Measurements from ENCODE around the gene HHLA2.

HHLA2 gene

GRCh38 chr3:108324177-108324576, 27.8 kb downstream of the HHLA2 start:
- H3K23ac ChIP-seq (ENCODE audit: low read length) = no peak overlapping the region
- H3K4me2 ChIP-seq (ENCODE audit: low read length) = no peak overlapping the region
- H4K8ac ChIP-seq (ENCODE audit: low read depth, low read length) = no peak overlapping the region
- H2BK15ac ChIP-seq (replicated peaks; ENCODE audit: low read depth) = no peak overlapping the region
- H4K5ac ChIP-seq (ENCODE audit: low read length) = no peak overlapping the region
- no peak overlapping the region for H2BK120ac ChIP-seq (ENCODE audit: low read depth, low read length)
- H3K18ac ChIP-seq (ENCODE audit: low read length) = no peak overlapping the region
- H3K36me3 ChIP-seq (ENCODE audit: control insufficient read depth, insufficient read depth, low read length) = no peaks in the 10 kb centered on the region
- no peak overlapping the region for H2AK5ac ChIP-seq (ENCODE audit: low read length)
- no peak overlapping the region for H2BK5ac ChIP-seq (ENCODE audit: low read length)
- no peaks in the 10 kb centered on the region for H3K4me1 ChIP-seq (ENCODE audit: control insufficient read depth, low read depth, low read length)
- no peak overlapping the region for H3K4ac ChIP-seq (ENCODE audit: low read depth, low read length)
- DNase-seq = no peak
- H3K79me2 ChIP-seq (ENCODE audit: control insufficient read depth, insufficient read depth, low read length) = no peaks in the 10 kb centered on the region
- H3K4me3 ChIP-seq (ENCODE audit: low read length) = no peak overlapping the region
- H3K27me3 ChIP-seq (ENCODE audit: insufficient read depth, low read length, poor library complexity) = no peaks in the 10 kb centered on the region
- H3K27ac ChIP-seq (ENCODE audit: low read depth, low read length) = no peak overlapping the region
- no peak overlapping the region for H3K9ac ChIP-seq (ENCODE audit: low read length)
- no peak overlapping the region for H3K56ac ChIP-seq (ENCODE audit: low read length)
- H3K79me1 ChIP-seq (ENCODE audit: low read length) = no peaks in the 10 kb centered on the region
- WGBS (ENCODE audit: extremely low coverage, insufficient coverage, low lambda C conversion rate) = no CpG with 5 or more reads among the region's 1 CpG

DNA sequence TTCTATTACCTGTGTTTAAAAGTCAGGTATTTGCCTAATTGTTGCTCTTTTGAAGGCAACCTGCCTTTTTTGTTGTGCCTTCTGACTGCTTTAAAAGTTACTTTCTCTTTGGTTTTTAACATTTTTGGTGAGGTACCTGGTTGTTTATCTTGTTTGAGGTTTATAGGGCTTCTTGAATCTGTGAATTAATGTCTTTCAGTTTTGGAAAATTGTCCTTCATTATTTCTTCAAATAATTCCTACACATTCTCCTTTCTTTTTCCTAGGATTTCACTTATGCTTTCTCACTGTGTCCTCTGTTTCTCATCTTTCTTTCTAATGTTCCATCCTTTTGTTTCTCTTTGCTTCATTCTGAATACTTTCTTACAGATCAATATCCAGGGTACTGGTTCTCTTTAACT, 30.8 kb downstream of the HHLA2 start:
- H3K18ac ChIP-seq (ENCODE audit: low read length) = no peak overlapping the region
- no peaks in the 10 kb centered on the region for H3K4me1 ChIP-seq (ENCODE audit: control insufficient read depth, low read depth, low read length)
- H2BK5ac ChIP-seq (ENCODE audit: low read length) = no peak overlapping the region
- H3K4me2 ChIP-seq (ENCODE audit: low read length) = no peak overlapping the region
- no peak for DNase-seq
- H4K5ac ChIP-seq (ENCODE audit: low read length) = no peak overlapping the region
- H2BK120ac ChIP-seq (ENCODE audit: low read depth, low read length) = no peak overlapping the region
- H2AK5ac ChIP-seq (ENCODE audit: low read length) = no peak overlapping the region
- H3K9ac ChIP-seq (ENCODE audit: low read length) = no peak overlapping the region
- H3K36me3 ChIP-seq (ENCODE audit: control insufficient read depth, insufficient read depth, low read length) = no peaks in the 10 kb centered on the region
- no peaks in the 10 kb centered on the region for H3K27me3 ChIP-seq (ENCODE audit: insufficient read depth, low read length, poor library complexity)
- H3K56ac ChIP-seq (ENCODE audit: low read length) = no peak overlapping the region
- H3K79me1 ChIP-seq (ENCODE audit: low read length) = no peaks in the 10 kb centered on the region
- H4K8ac ChIP-seq (ENCODE audit: low read depth, low read length) = no peak overlapping the region
- no peak overlapping the region for H2BK15ac ChIP-seq (replicated peaks; ENCODE audit: low read depth)
- H3K23ac ChIP-seq (ENCODE audit: low read length) = no peak overlapping the region
- no peaks in the 10 kb centered on the region for H3K79me2 ChIP-seq (ENCODE audit: control insufficient read depth, insufficient read depth, low read length)
- no peak overlapping the region for H3K27ac ChIP-seq (ENCODE audit: low read depth, low read length)
- H3K4me3 ChIP-seq (ENCODE audit: low read length) = no peak overlapping the region
- no peak overlapping the region for H3K4ac ChIP-seq (ENCODE audit: low read depth, low read length)

DNA sequence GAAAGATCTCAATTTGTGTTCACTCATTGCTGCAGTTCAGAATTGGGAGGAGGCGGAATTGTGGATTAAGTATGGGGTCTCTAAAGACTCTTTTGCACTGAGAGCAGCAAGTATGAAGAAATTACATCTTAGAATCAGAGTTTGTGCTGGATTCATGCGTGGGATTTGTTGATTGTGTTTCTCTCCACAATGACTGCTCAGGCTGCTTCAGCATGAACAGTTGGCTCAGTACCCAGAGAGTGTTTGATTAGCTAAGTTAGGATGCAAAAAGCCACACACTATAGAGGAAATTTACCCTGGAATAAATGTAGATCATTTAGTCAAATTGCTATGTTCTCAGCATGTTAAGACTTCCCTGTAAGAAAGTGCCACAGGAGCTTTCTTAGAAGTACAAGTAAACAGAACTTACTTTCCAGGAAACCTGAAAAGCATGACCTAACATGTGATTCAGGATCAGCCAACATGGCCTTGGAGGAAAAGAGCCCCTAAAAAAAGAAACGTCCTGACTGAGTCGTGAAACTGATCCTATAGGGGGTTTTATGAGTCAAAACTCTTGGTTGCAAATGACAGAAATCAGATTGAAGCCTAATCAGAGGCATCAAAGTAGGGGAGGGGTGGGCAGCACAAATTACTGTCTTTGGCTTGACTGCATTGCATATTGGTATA, 32.6 kb downstream of the HHLA2 start:
- no CpG with 5 or more reads among the region's 4 CpGs for WGBS (ENCODE audit: extremely low coverage, insufficient coverage, low lambda C conversion rate)
- no peaks in the 10 kb centered on the region for H3K27me3 ChIP-seq (ENCODE audit: insufficient read depth, low read length, poor library complexity)
- no peak overlapping the region for H2BK15ac ChIP-seq (replicated peaks; ENCODE audit: low read depth)
- H3K23ac ChIP-seq (ENCODE audit: low read length) = no peak overlapping the region
- H3K4me2 ChIP-seq (ENCODE audit: low read length) = no peak overlapping the region
- H3K79me1 ChIP-seq (ENCODE audit: low read length) = no peaks in the 10 kb centered on the region
- DNase-seq = no peak
- H2BK5ac ChIP-seq (ENCODE audit: low read length) = no peak overlapping the region
- H4K8ac ChIP-seq (ENCODE audit: low read depth, low read length) = no peak overlapping the region
- H3K4ac ChIP-seq (ENCODE audit: low read depth, low read length) = no peak overlapping the region
- H3K18ac ChIP-seq (ENCODE audit: low read length) = no peak overlapping the region
- no peaks in the 10 kb centered on the region for H3K4me1 ChIP-seq (ENCODE audit: control insufficient read depth, low read depth, low read length)
- no peak overlapping the region for H3K9ac ChIP-seq (ENCODE audit: low read length)
- H3K27ac ChIP-seq (ENCODE audit: low read depth, low read length) = no peak overlapping the region
- H2AK5ac ChIP-seq (ENCODE audit: low read length) = no peak overlapping the region
- H3K36me3 ChIP-seq (ENCODE audit: control insufficient read depth, insufficient read depth, low read length) = no peaks in the 10 kb centered on the region
- H2BK120ac ChIP-seq (ENCODE audit: low read depth, low read length) = no peak overlapping the region
- H3K56ac ChIP-seq (ENCODE audit: low read length) = no peak overlapping the region
- no peak overlapping the region for H3K4me3 ChIP-seq (ENCODE audit: low read length)
- no peaks in the 10 kb centered on the region for H3K79me2 ChIP-seq (ENCODE audit: control insufficient read depth, insufficient read depth, low read length)
- H4K5ac ChIP-seq (ENCODE audit: low read length) = no peak overlapping the region

- no peak overlapping the region for H4K5ac ChIP-seq (ENCODE audit: low read length)
- H3K56ac ChIP-seq (ENCODE audit: low read length) = no peak overlapping the region
- no peak overlapping the region for H2BK5ac ChIP-seq (ENCODE audit: low read length)
- no peaks in the 10 kb centered on the region for H3K36me3 ChIP-seq (ENCODE audit: control insufficient read depth, insufficient read depth, low read length)
- DNase-seq = no peak
- WGBS (ENCODE audit: extremely low coverage, insufficient coverage, low lambda C conversion rate) = no CpG with 5 or more reads among the region's 5 CpGs
- no peak overlapping the region for H3K4me2 ChIP-seq (ENCODE audit: low read length)
- no peak overlapping the region for H3K9ac ChIP-seq (ENCODE audit: low read length)
- no peak overlapping the region for H3K23ac ChIP-seq (ENCODE audit: low read length)
- no peaks in the 10 kb centered on the region for H3K79me1 ChIP-seq (ENCODE audit: low read length)
- H3K79me2 ChIP-seq (ENCODE audit: control insufficient read depth, insufficient read depth, low read length) = no peaks in the 10 kb centered on the region
- H4K8ac ChIP-seq (ENCODE audit: low read depth, low read length) = no peak overlapping the region
- H2BK120ac ChIP-seq (ENCODE audit: low read depth, low read length) = no peak overlapping the region
- no peak overlapping the region for H2BK15ac ChIP-seq (replicated peaks; ENCODE audit: low read depth)
- no peak overlapping the region for H2AK5ac ChIP-seq (ENCODE audit: low read length)
- no peaks in the 10 kb centered on the region for H3K4me1 ChIP-seq (ENCODE audit: control insufficient read depth, low read depth, low read length)
- H3K4ac ChIP-seq (ENCODE audit: low read depth, low read length) = no peak overlapping the region
- no peaks in the 10 kb centered on the region for H3K27me3 ChIP-seq (ENCODE audit: insufficient read depth, low read length, poor library complexity)
- H3K27ac ChIP-seq (ENCODE audit: low read depth, low read length) = no peak overlapping the region
- no peak overlapping the region for H3K18ac ChIP-seq (ENCODE audit: low read length)
- no peak overlapping the region for H3K4me3 ChIP-seq (ENCODE audit: low read length)
Measured at GRCh38 chr3:108329508-108329907, 33.2 kb downstream of the HHLA2 start.

DNA sequence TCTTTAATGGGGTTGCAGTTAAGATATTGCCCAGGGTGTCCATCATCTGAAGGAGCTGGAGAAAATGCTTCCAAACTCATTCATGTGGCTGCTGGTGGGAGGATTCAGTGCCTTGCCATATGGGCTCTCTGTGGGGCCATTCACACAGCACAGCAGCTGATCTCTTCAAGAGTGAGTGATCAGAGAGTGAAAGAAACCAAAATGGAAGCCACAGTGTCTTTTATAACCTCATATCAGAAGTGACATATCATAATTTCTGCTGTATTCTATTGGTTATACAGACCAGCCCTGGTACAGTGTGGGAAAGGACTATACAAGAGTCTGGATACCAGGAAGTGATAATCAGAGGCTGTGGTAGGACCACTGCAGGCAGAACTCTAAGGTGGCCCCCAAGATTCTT, 33.6 kb downstream of the HHLA2 start:
- H3K27me3 ChIP-seq (ENCODE audit: insufficient read depth, low read length, poor library complexity) = no peaks in the 10 kb centered on the region
- no peak overlapping the region for H4K8ac ChIP-seq (ENCODE audit: low read depth, low read length)
- no peak overlapping the region for H2BK15ac ChIP-seq (replicated peaks; ENCODE audit: low read depth)
- no peak overlapping the region for H3K4me3 ChIP-seq (ENCODE audit: low read length)
- H3K4me1 ChIP-seq (ENCODE audit: control insufficient read depth, low read depth, low read length) = no peaks in the 10 kb centered on the region
- no peak overlapping the region for H3K23ac ChIP-seq (ENCODE audit: low read length)
- no peaks in the 10 kb centered on the region for H3K36me3 ChIP-seq (ENCODE audit: control insufficient read depth, insufficient read depth, low read length)
- H3K79me1 ChIP-seq (ENCODE audit: low read length) = no peaks in the 10 kb centered on the region
- H4K5ac ChIP-seq (ENCODE audit: low read length) = no peak overlapping the region
- no peak overlapping the region for H2AK5ac ChIP-seq (ENCODE audit: low read length)
- H3K56ac ChIP-seq (ENCODE audit: low read length) = no peak overlapping the region
- no peak overlapping the region for H3K4ac ChIP-seq (ENCODE audit: low read depth, low read length)
- no peak overlapping the region for H3K27ac ChIP-seq (ENCODE audit: low read depth, low read length)
- H2BK120ac ChIP-seq (ENCODE audit: low read depth, low read length) = no peak overlapping the region
- no peak overlapping the region for H3K4me2 ChIP-seq (ENCODE audit: low read length)
- H3K79me2 ChIP-seq (ENCODE audit: control insufficient read depth, insufficient read depth, low read length) = no peaks in the 10 kb centered on the region
- no peak overlapping the region for H3K18ac ChIP-seq (ENCODE audit: low read length)
- H3K9ac ChIP-seq (ENCODE audit: low read length) = no peak overlapping the region
- no peak overlapping the region for H2BK5ac ChIP-seq (ENCODE audit: low read length)
- no peak for DNase-seq

DNA sequence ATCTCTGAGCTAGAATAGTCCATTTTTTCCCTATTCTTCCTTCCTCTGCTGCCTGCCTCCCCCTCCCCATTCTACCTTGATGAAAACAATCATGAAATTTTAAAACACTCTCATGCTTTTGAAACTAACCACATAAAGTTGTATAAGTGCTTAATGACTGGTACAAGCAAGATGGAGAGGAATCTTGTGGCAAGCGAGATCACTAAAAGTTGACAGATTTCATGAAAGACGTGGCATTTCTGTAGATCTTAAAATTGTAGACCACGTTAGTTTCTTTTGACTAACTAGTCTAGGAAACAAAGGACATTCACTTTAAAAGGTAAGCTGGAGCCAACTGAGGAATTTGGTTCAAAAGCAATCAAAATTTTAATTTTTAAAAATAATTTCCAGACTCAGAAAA, 35.4 kb downstream of the HHLA2 start:
- H2BK15ac ChIP-seq (replicated peaks; ENCODE audit: low read depth) = no peak overlapping the region
- no peak overlapping the region for H3K18ac ChIP-seq (ENCODE audit: low read length)
- no peaks in the 10 kb centered on the region for H3K27me3 ChIP-seq (ENCODE audit: insufficient read depth, low read length, poor library complexity)
- no peak overlapping the region for H3K4me2 ChIP-seq (ENCODE audit: low read length)
- no peak overlapping the region for H3K9ac ChIP-seq (ENCODE audit: low read length)
- no peaks in the 10 kb centered on the region for H3K36me3 ChIP-seq (ENCODE audit: control insufficient read depth, insufficient read depth, low read length)
- DNase-seq = no peak
- H3K4me3 ChIP-seq (ENCODE audit: low read length) = no peak overlapping the region
- no CpG with 5 or more reads among the region's 3 CpGs for WGBS (ENCODE audit: extremely low coverage, insufficient coverage, low lambda C conversion rate)
- H2BK5ac ChIP-seq (ENCODE audit: low read length) = no peak overlapping the region
- H4K8ac ChIP-seq (ENCODE audit: low read depth, low read length) = no peak overlapping the region
- no peak overlapping the region for H4K5ac ChIP-seq (ENCODE audit: low read length)
- no peaks in the 10 kb centered on the region for H3K4me1 ChIP-seq (ENCODE audit: control insufficient read depth, low read depth, low read length)
- no peak overlapping the region for H2AK5ac ChIP-seq (ENCODE audit: low read length)
- H3K27ac ChIP-seq (ENCODE audit: low read depth, low read length) = no peak overlapping the region
- H2BK120ac ChIP-seq (ENCODE audit: low read depth, low read length) = no peak overlapping the region
- no peak overlapping the region for H3K23ac ChIP-seq (ENCODE audit: low read length)
- no peaks in the 10 kb centered on the region for H3K79me1 ChIP-seq (ENCODE audit: low read length)
- H3K56ac ChIP-seq (ENCODE audit: low read length) = no peak overlapping the region
- H3K4ac ChIP-seq (ENCODE audit: low read depth, low read length) = no peak overlapping the region
- no peaks in the 10 kb centered on the region for H3K79me2 ChIP-seq (ENCODE audit: control insufficient read depth, insufficient read depth, low read length)
